Activated CD8-positive, alpha-beta memory T cell treated with anti-CD3 and anti-CD28 coated beads for 24 hours (primary cell): Measurements from ENCODE around the gene IGSF9B.
A peak's percentile ranks its signal among the peaks of the same experiment; 100 is the strongest.

Source experiments
- DNase-seq: peaks from one replicate; pipeline ENCODE4 v3.0.0-alpha.2; 2020

Gene IGSF9B

GRCh38 chr11:133897331-133897650, 59.5 kb downstream of the IGSF9B start:
- DNase-seq = peak; percentile 50

GRCh38 chr11:133896642-133897330, 60.0 kb downstream of the IGSF9B start:
- DNase-seq = peak; percentile 47

GRCh38 chr11:133896028-133896427, 60.7 kb downstream of the IGSF9B start:
- DNase-seq = peak; percentile 51

GRCh38 chr11:133895551-133895950, 61.2 kb downstream of the IGSF9B start:
- peak; percentile 53 for DNase-seq

DNA sequence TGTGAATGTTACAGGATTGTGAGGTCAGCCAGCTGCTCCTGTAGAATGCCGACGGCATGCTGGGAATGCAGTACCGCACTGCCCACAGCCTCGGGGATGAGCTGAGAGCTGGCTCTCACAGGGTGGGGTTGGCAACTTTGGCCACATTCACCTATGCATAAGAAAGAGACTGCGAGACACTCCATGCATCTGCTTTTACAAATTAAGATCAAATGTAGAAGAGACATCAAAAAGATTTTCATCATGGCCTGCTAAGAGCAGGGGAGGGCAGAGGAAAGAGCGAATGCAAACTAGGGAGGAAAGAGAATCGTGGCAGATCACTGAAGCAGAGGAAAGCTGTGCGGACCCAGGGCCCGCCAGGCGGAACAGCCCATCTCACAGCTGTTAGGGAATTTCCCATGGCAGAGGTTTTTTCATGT, 61.7 kb downstream of the IGSF9B start:
- DNase-seq = no peak

GRCh38 chr11:133893381-133893780, 63.4 kb downstream of the IGSF9B start:
- peak; percentile 40 for DNase-seq

DNA sequence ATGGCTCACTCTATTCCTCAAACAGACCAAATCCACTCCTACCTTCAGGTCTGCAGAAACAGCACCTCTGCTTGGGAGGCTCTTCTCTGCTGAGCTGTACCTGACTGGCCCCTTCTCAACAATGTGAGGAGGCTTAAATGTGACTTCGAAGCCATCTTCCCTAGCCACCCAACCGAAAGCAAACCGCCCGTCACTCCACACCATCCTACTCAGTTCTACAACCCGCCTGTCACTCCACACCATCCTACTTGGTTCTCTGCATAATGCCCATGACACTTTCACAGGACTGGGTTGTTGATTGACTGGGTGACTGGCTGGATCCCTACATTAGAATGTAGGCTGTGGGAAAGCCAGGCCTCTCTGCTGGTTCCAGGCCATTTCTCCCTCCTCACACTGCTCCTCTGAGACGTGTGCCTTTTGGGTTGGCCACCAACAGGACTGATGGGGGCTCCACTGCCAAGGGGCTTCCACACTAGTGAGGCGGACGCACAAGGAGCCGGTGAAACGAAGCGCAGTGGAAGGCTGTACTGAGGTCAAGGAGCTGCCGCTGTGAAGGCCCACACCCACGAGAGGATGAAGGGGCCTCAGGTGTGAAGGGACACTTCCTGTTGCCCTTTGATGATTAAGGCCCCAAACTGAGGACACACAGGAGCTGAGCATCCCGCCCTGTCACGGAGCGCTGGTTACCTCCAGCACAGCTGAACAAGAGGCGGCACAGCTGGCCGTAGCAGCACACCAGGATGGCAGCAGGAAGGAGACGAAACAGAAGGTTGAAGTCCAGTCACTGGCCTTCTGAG, 64.0 kb downstream of the IGSF9B start:
- DNase-seq = peak; percentile 46

GRCh38 chr11:133892126-133892525, 64.6 kb downstream of the IGSF9B start:
- no peak for DNase-seq

GRCh38 chr11:133889893-133890292, 66.9 kb downstream of the IGSF9B start:
- DNase-seq = peak; percentile 24

- DNase-seq = no peak
Observed at GRCh38 chr11:133889188-133889587, 67.6 kb downstream of the IGSF9B start.

DNA sequence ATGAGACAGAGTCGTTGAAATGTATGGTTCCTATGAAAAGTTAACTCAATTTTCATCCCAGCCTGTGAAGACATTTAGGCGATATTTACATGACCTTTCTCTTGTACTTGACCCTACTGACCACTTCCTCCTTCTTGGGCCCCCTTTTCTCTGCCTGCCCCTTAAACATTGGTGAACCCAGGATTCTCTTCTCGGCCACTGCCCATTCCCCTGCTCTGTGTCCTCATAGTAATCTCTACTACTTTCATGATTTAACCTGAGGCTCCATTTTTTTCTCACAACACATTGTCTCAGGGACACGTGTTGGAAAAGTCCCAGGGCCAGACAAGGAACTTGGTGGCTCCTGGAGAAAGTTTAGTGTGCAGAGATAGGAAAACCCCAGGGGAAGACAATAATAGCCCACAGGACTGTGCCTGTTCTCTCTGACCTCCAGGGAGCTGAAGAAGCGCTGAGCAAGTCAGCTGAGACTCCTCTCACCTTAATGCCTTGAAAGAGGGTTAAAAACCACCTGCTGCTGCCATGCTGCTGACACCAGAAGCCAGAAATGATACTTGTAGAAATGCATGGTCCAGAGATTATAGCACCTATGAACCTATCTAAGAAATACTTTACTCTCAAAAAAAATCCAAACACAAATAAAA, 69.0 kb downstream of the IGSF9B start:
- DNase-seq = no peak

GRCh38 chr11:133886029-133886428, 70.7 kb downstream of the IGSF9B start:
- DNase-seq = no peak

GRCh38 chr11:133872160-133872559, 84.6 kb downstream of the IGSF9B start:
- DNase-seq = no peak

DNA sequence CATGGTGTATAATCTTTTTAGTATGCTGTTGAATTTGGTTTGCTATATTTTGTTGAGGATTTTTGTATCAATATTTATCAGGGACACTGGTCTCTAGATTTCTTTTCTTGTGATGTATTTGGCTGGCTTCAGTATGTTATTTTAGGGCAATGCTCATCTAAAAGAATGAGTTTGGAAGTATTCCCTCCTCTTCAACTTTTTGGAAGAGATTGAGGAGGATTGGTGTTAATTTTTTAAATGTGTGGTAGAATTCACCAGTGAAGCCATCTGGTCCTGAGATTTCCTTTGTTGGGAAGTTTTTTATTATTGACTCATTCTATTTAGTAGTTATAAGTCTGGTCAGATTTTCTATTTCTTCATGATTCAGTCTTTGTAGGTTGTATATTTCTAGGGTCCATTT, 89.3 kb downstream of the IGSF9B start:
- no peak for DNase-seq

GRCh38 chr11:133865466-133865865, 91.3 kb downstream of the IGSF9B start:
- DNase-seq = no peak

- DNase-seq = no peak
Observed at GRCh38 chr11:133864756-133865155, 92.0 kb downstream of the IGSF9B start.

DNA sequence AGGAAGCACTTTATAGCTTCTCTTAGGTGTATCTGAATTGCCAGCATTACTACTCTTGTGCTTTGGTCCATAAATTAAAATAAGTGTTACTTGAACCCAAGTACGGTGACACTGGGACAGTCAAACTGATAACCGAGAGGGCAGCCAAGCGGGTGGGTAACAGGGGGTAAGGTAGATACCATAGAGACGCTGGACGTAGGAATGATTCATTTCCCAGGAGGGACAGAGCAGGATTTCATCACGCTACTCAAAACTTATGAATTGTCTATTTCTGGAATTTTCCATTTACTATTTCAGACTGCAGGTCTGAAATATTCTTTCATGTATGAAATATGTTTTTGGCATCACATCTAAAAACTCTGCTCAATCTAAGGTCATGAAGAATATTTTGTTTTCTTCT, 96.6 kb downstream of the IGSF9B start:
- no peak for DNase-seq
